DMS79 treated with DMSO at 0.1 percent for 48 hours (cell line): ENCODE data around the gene BTBD9.

Experiments
- DNase-seq: peaks from one replicate; lab custom pipeline; 2025; lab: John Stamatoyannopoulos, UW

BTBD9 gene

GRCh38 chr6:38593998-38594665, 45.6 kb downstream of the BTBD9 start:
- no peak for DNase-seq

GRCh38 chr6:38593409-38593808, 46.3 kb downstream of the BTBD9 start:
- no peak for DNase-seq

GRCh38 chr6:38591439-38591838, 48.3 kb downstream of the BTBD9 start:
- DNase-seq: no peak

- no peak for DNase-seq
Measured at GRCh38 chr6:38589367-38589720, 50.4 kb downstream of the BTBD9 start.

GRCh38 chr6:38588631-38589366, 50.9 kb downstream of the BTBD9 start:
- DNase-seq: no peak

GRCh38 chr6:38587766-38588362, 51.9 kb downstream of the BTBD9 start:
- no peak for DNase-seq

- no peak for DNase-seq
Measured at GRCh38 chr6:38586992-38587391, 52.7 kb downstream of the BTBD9 start.

- DNase-seq: no peak
Measured at GRCh38 chr6:38584731-38585130, 55.0 kb downstream of the BTBD9 start.

- no peak for DNase-seq
Measured at GRCh38 chr6:38583523-38583922, 56.2 kb downstream of the BTBD9 start.

- no peak for DNase-seq
Measured at GRCh38 chr6:38580030-38580429, 59.7 kb downstream of the BTBD9 start.

- no peak for DNase-seq
Measured at GRCh38 chr6:38579010-38579628, 60.6 kb downstream of the BTBD9 start.

GRCh38 chr6:38578075-38578474, 61.7 kb downstream of the BTBD9 start:
- DNase-seq: no peak

GRCh38 chr6:38577492-38577891, 62.2 kb downstream of the BTBD9 start:
- no peak for DNase-seq

GRCh38 chr6:38573801-38574395, 65.8 kb downstream of the BTBD9 start:
- no peak for DNase-seq

GRCh38 chr6:38572186-38572813, 67.4 kb downstream of the BTBD9 start:
- DNase-seq: no peak

GRCh38 chr6:38571721-38572120, 68.0 kb downstream of the BTBD9 start:
- DNase-seq: no peak

- peak; percentile 7 for DNase-seq
Measured at GRCh38 chr6:38570750-38571149, 69.0 kb downstream of the BTBD9 start.

- DNase-seq: peak; percentile 63
Measured at GRCh38 chr6:38567436-38567835, 72.3 kb downstream of the BTBD9 start.

GRCh38 chr6:38566295-38567030, 73.3 kb downstream of the BTBD9 start:
- no peak for DNase-seq

- DNase-seq: no peak
Measured at GRCh38 chr6:38564301-38564700, 75.4 kb downstream of the BTBD9 start.

GRCh38 chr6:38555606-38556005, 84.1 kb downstream of the BTBD9 start:
- no peak for DNase-seq
